ENCODE measurements around the gene NBPF12.
"Not testable (repeated sequence)": the region's sequence is repeated elsewhere in the genome, so short reads cannot be mapped to it uniquely, and the experiment has no call there.

NBPF12 gene

DNA sequence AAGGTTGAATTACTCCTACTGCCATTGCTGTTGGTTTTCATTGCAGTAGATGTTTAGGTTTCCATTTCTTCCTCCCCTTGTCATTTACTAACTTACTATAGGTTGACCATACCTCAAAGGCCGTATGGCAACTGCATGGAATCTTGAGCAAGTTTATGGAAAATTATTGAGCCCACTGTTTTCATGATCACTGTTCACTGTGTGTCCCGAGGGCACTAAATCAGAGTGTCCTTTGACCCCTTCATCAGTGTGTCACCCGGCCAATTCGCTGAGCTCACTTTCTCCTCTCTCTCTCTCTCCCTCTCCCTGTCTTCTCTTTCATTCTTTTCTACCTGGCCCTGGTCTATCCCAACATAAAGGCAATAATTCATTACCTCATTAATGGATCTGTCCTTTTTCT, 47.7 kb downstream of the NBPF12 start:
- DNase-seq, result not testable (repeated sequence)

DNA sequence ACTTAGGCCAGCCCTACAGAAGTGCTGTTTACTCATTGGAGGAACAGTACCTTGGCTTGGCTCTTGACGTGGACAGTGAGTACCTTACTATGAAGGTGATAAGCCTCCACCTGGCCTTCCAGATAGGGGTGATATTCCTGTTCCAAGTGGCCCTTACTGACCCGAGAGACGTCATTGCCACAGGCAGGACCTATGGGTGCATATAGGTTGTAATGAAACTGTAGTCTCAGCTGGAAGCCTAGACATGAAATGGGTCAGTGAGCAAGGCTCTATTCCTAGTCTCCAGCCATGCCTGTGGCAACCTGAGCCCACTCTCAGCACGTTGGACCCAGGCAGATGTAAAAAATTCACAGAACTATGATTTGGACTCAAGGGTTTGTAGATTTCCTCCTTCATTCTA, 48.3 kb downstream of the NBPF12 start:
- not testable (repeated sequence) for DNase-seq

DNA sequence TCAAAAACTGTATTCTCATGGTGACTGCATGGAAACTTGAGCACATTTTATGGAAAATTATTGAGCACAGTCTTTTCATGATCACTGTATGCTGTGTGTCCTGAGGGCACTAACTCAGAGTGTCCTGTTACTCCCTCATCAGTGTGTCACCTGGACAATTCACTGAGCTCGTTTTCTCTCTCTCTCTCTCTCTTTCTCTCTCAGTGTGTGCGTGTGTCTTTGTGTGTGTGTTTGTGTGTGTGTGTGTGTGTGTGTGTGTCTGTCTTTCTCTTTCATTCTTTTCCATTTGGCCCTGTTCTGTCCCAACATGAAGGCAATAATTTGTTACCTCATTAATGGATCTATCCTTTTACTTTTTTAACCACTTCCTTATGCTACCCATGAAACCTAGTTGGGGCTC, 49.4 kb downstream of the NBPF12 start:
- DNase-seq, result not testable (repeated sequence)

DNA sequence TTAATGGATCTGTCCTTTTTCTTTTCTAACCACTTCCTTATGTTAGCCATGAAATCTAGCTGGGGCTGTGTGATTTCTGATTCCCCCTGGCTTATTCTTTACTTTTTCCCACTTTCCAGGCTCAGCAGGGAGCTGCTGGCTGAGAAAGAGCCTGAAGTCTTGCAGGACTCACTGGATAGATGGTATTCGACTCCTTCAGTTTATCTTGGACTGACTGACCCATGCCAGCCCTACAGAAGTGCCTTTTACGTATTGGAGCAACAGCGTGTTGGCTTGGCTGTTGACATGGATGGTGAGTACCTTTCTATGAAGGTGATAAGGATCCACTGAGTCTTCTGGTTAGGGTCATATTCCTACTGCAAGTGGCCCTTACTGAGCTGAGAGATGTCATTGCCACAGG, 51.3 kb downstream of the NBPF12 start:
- peak; percentile 56 for DNase-seq

DNA sequence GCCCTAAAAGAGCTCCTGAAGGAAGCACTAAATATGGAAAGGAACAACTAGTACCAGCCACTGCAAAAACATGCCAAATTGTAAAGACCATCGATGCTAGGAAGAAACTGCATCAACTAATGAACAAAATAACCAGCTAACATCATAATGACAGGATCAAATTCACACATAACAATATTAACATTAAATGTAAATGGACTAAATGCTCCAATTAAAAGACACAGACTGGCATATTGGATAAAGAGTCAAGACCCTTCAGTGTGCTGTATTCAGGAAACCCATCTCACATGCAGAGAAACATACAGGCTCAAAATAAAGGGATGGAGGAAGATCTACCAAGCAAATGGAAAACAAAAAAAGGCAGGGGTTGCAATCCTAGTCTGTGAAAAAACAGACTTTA, 70.4 kb downstream of the NBPF12 start:
- not testable (repeated sequence) for DNase-seq

DNA sequence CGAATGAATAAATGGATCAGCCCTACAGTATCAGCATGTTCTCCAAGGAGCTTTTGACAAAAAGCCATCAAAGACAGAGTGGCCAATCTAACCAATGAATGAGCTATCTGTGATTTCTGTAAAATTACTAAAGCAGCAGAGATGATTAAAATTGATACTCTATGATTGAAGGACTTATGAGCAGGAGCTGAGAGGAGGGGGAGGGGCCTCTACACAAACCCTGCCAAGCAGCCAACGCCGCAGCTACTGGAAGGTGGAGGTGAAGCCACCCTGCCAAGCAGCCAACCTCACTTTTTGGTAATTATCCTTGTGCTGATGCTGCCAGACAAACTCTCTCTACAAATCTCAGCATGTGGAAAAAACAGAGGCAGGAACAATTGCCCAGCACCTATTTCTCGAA, 88.9 kb downstream of the NBPF12 start:
- not testable (repeated sequence) for DNase-seq

DNA sequence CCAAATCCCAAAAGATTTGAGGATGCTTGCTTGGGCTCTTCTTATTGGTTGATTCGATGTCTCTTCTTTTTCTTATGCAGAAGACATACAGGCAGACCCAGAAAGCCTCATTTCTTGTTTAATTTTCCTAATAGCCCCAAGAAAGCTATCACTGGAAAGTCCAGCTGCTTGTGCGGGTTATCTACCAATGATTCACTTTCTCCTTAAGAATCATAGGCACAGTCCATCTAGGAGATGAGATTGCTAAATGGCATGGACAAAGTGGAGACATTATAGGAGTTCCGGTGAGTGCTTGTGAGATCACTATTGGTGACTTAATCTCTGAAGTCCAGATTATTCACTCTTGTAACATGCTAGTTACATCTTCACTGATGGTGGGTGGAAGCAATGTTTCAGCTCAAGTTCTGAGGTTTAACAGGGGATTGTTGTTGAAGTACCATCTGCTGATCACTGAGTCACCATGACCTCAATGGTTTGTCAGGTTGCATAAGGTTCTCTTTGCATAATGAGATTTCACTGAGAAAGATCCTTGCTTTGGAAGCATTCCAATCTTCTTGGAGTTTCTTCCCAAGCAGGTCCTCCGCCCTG, 92.0 kb downstream of the NBPF12 start:
- not testable (repeated sequence) for DNase-seq

DNA sequence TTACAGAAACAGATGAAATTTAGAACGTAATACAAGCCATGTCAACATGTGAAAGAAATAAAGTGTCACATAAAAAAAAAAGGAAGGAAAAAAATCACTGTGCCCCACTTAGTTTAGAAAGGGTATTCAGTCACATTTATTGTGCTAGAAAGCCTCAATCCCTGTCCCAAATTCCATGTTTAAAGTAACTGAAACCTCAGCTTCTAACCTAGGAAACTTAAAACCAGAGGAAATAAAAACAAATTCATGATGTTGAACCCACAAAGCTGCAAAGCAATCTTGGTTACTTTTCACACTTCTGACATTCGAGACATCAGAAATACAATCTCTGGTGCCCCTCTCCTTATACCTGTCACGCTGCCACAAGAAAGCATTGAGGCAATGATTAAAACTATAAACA, 101.8 kb downstream of the NBPF12 start:
- no peak for DNase-seq

- DNase-seq, result not testable (repeated sequence)
Observed at GRCh38 chr1:147042891-147043290, 104.8 kb downstream of the NBPF12 start.

- not testable (repeated sequence) for DNase-seq
Observed at GRCh38 chr1:147044511-147044910, 106.4 kb downstream of the NBPF12 start.
